Thyroid gland (tissue), 4 donors: ENCODE data around the gene USP9X.

ENCODE experiments used
- CTCF ChIP-seq, 6 experiments: fragments of 200-600 bp in 3 of 6; fragments of 450-650 bp in 3 of 6; sonication (generic) in 3 of 6; IDR thresholded peaks; one replicate each; pipeline ENCODE4 v1.5.1; 2016 to 2019; ENCODE audit warnings: antibody characterized with exemption in 6 of 6, mild to moderate bottlenecking in 2 of 6, inconsistent platforms in 1 of 6, moderate library complexity in 1 of 6
- POLR2A ChIP-seq, 2 donors: fragments of 450-650 bp; IDR thresholded peaks; one replicate each; pipeline ENCODE4 v1.6.1; 2017; ENCODE audit warnings: antibody characterized with exemption in 2 of 2, mild to moderate bottlenecking in 2 of 2, moderate library complexity in 1 of 2

GRCh38 chrX:41122664-41123257 is 37.5 kb downstream of the USP9X start:
- TF ChIP-seq CTCF (IDR thresholded peaks at IDR 0.05): no peak
- TF ChIP-seq POLR2A (IDR thresholded peaks at IDR 0.05): no peak
